Measurements from ENCODE around the gene ZNF622.

Gene ZNF622

DNA sequence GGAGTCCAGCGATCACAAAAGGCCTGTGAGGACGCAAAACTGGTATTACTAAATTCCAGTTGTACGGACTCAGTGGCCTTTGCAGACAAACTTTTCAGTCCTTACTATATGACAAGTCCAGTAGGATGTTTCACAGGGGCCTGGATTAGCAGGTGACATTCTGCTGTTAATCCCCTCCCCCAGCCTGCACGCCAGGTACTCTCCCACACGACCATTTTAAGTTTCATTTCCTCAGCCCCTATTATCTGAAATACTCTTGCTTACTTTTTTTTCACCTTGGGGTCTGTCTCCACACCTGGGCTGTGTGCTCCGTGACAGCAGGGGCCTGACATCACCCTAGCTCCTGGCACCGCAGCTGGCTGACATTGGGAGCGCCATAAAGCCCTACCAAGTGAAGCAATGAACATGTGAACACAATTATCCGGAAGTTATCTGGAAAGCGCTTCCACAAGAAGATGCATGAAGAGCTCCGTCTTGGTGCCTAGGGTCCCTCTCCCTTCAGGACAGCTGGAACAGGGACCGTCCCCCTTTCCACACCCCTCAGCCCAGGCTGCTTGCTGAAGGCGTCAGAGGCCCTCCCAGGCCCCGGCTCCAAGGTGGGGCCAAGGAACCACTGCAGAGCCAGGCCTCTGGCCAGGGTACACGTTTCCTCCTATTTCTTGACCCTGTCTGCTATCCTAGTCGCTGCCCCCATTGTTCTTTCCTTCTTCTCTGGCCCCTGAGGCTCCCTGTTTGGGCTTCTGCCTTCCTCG, 39.7 kb upstream of the ZNF622 start:
- no peaks in the 10 kb centered on the region for H3K27me3 Mint-ChIP-seq (ENCODE audit: low read depth)
- H3K27ac Mint-ChIP-seq: no peak overlapping the region
- TF ChIP-seq, protein P1, sequence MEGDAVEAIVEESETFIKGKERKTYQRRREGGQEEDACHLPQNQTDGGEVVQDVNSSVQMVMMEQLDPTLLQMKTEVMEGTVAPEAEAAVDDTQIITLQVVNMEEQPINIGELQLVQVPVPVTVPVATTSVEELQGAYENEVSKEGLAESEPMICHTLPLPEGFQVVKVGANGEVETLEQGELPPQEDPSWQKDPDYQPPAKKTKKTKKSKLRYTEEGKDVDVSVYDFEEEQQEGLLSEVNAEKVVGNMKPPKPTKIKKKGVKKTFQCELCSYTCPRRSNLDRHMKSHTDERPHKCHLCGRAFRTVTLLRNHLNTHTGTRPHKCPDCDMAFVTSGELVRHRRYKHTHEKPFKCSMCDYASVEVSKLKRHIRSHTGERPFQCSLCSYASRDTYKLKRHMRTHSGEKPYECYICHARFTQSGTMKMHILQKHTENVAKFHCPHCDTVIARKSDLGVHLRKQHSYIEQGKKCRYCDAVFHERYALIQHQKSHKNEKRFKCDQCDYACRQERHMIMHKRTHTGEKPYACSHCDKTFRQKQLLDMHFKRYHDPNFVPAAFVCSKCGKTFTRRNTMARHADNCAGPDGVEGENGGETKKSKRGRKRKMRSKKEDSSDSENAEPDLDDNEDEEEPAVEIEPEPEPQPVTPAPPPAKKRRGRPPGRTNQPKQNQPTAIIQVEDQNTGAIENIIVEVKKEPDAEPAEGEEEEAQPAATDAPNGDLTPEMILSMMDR (IDR thresholded peaks at IDR 0.05; ENCODE audit: unreplicated experiment in 3 of 3): no peak
- no peaks in the 10 kb centered on the region for H3K36me3 Mint-ChIP-seq (ENCODE audit: low read depth)
- no peak overlapping the region for H3K4me3 Mint-ChIP-seq
- peaks cover 21% of the 10 kb centered on the region for H3K4me1 Mint-ChIP-seq
- H3K9me3 Mint-ChIP-seq: no peaks in the 10 kb centered on the region

DNA sequence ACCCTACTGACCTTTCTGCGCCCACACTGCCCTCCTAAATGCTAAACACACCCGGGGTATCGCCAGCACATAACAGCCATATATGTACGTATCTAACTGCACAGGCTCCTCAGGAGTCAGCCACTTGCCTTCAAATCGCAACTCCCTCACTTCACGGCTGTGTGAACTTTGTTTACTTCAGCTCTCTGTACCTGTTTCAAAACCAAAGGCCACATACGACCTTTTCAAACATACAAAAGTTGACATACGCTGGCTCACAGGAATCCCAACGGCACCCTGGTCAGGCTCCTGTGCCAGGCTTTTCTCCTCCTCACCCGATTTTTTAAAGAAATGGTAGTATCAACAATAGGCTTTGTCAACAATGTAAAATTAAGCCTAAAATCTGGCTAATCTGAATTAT, 39.0 kb upstream of the ZNF622 start:
- Mint-ChIP-seq H3K27me3 (ENCODE audit: low read depth) (peaks cover 2% of the 10 kb centered on the region), H3K27ac (no peak overlapping the region)
- TF ChIP-seq, protein P1 (IDR thresholded peaks at IDR 0.05; ENCODE audit: unreplicated experiment in 3 of 3): no peak

DNA sequence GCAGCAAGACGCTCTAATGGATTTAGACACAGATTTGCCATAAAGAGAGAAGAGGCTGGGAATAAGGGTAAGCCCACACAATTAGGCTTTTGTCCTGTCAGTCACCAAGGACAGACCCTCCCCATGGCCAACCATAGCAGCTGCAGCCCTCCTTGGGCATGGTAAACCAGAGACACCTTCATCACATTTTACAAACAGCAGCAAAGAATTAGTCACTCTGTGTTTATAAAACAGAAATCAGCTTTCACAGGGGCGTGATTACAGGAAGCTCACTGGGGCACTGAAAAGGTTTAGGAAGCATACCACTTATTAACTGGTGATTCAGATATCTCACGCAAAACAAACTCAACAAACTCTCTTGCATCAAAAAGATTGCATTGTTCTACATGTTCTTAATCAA, 37.3 kb upstream of the ZNF622 start:
- Mint-ChIP-seq H3K4me1 (peaks cover 10% of the 10 kb centered on the region), H3K27me3 (ENCODE audit: low read depth) (peaks cover 5% of the 10 kb centered on the region), H3K27ac (peak overlapping the region in 1 of 3 experiments; percentile 48), H3K36me3 (ENCODE audit: low read depth) (no peaks in the 10 kb centered on the region), H3K4me3 (no peak overlapping the region), H3K9me3 (peaks cover under 1% of the 10 kb centered on the region)
- TF ChIP-seq, protein P1 (IDR thresholded peaks at IDR 0.05; ENCODE audit: unreplicated experiment in 3 of 3): no peak

More for the DNA sequence above, 39.0 kb upstream of the ZNF622 start:
- Mint-ChIP-seq H3K36me3 (ENCODE audit: low read depth) (no peaks in the 10 kb centered on the region), H3K4me3 (no peak overlapping the region), H3K9me3 (no peaks in the 10 kb centered on the region), H3K4me1 (peaks cover 25% of the 10 kb centered on the region)

DNA sequence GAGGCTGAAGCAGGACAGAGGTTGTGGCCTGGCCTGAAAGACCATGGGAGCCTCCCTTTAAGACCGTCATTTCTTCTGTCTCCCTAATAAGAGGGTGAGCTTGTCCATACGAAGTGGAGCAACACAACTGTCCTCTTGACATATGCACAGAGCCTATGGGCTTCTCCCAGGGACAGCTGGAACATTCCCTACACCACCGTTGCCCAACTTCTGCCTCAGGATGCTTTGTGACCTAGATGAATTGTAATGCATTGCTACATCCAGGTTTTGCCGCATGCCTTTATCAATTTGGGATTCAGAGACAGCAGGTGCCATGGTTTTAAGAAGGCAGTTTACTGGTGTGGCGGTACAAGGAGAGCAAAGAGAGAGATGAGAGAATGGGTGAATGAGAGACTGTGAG, 34.4 kb upstream of the ZNF622 start:
- Mint-ChIP-seq H3K27ac (no peak overlapping the region), H3K4me1 (peaks cover 6% of the 10 kb centered on the region), H3K9me3 (peaks cover 12% of the 10 kb centered on the region), H3K27me3 (ENCODE audit: low read depth) (peaks cover 5% of the 10 kb centered on the region), H3K36me3 (ENCODE audit: low read depth) (peaks cover 5% of the 10 kb centered on the region), H3K4me3 (no peak overlapping the region)
- TF ChIP-seq, protein P1 (IDR thresholded peaks at IDR 0.05; ENCODE audit: unreplicated experiment in 3 of 3): no peak

DNA sequence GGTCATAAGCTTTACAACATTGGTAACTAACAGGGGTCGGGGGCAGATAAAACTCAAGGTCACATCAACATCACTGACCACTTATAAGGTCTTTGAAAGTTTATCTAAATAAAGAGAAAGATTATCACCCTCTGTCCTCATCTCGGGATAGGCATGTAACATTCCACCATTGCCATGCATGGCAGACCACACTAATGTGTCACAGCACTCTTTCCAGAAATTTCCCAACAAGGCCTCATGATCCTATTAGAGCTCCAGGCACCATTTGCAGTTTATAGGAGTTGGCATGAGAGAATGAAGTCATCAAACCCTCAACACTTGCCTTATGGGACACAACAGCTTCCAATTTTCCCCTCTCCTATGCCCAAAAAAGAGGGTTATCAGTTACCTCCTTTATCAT, 31.9 kb upstream of the ZNF622 start:
- peaks cover 5% of the 10 kb centered on the region for H3K27me3 Mint-ChIP-seq (ENCODE audit: low read depth)
- H3K9me3 Mint-ChIP-seq: peaks cover 18% of the 10 kb centered on the region
- peaks cover 15% of the 10 kb centered on the region for H3K4me1 Mint-ChIP-seq
- H3K4me3 Mint-ChIP-seq: no peak overlapping the region
- peaks cover 12% of the 10 kb centered on the region for H3K36me3 Mint-ChIP-seq (ENCODE audit: low read depth)
- no peak overlapping the region for H3K27ac Mint-ChIP-seq
- TF ChIP-seq, protein P1 (IDR thresholded peaks at IDR 0.05; ENCODE audit: unreplicated experiment in 3 of 3): no peak

DNA sequence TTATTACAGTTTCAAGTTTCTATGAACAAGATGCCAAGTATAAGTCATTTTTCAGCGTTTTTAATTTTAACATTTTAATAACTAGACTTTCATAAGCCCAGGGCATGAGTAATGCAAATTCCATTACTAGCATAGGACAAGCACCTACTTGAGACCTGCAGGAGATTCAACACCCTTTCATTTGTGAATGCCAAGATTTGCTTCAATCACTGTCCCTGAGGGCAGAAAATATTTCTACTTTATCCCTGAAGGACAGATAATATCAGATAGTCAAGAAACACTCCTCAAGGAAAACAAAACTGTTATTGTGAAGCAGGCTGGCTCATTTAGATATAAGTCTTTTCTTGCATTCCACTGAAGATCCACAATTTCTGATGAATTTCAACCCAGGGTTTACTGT, 27.7 kb upstream of the ZNF622 start:
- TF ChIP-seq, protein P1 (IDR thresholded peaks at IDR 0.05; ENCODE audit: unreplicated experiment in 3 of 3): no peak
- H3K4me3 Mint-ChIP-seq: peak overlapping the region in 1 of 3 experiments; percentile 3
- peaks cover 12% of the 10 kb centered on the region for H3K36me3 Mint-ChIP-seq (ENCODE audit: low read depth)
- peaks cover 8% of the 10 kb centered on the region for H3K27me3 Mint-ChIP-seq (ENCODE audit: low read depth)
- H3K9me3 Mint-ChIP-seq: peaks cover 18% of the 10 kb centered on the region
- no peak overlapping the region for H3K27ac Mint-ChIP-seq
- H3K4me1 Mint-ChIP-seq: peaks cover 33% of the 10 kb centered on the region
